Activated naive CD8-positive, alpha-beta T cell (primary cell): ENCODE data around the gene TPP1.

ENCODE experiments used
- H3K27ac Mint-ChIP-seq: one replicate; pipeline ENCODE4 v1.8.0; 2021; ENCODE audit warnings: mixed read lengths
- H3K27me3 Mint-ChIP-seq: one replicate; pipeline ENCODE4 v1.8.0; 2021; ENCODE audit warnings: mixed read lengths
- H3K36me3 Mint-ChIP-seq: one replicate; pipeline ENCODE4 v1.8.0; 2021; ENCODE audit warnings: mixed read lengths
- H3K4me1 Mint-ChIP-seq: one replicate; pipeline ENCODE4 v1.8.0; 2021; ENCODE audit warnings: low read depth, mixed read lengths
- H3K4me3 Mint-ChIP-seq: one replicate; pipeline ENCODE4 v1.8.0; 2021; ENCODE audit warnings: mild to moderate bottlenecking, mixed read lengths
- H3K9me3 Mint-ChIP-seq: one replicate; pipeline ENCODE4 v1.8.0; 2021; ENCODE audit warnings: low read depth, mixed read lengths

Gene TPP1

DNA sequence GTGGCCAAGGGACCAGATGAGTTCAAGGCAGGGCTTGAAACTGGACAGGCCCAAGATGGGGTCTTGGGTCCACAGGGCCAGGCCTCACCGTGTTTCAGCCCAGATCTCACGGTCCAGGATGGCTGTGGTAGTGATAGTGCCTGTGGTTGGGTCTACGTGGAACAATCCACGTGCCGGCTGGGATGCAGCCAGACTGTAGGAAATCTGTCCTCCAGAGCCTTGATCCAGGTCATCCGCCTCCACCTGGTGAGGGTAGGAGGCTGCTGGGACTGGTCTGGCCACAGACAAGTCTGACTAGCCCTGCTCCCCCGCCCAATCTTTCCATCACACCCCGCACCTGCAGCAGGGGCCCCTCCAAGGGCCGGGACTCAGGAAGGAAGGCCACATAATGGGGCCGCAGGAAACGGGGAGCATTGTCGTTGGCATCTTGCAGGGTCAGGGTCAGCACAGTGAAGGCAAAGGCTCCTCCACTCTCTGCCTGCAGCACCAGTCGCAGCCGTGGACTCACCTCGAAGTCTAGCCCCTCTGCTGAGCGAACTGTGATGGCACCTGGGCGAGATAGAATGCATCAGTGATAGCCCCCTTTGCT is 6.7 kb upstream of the TPP1 start:
- H3K4me1 Mint-ChIP-seq: peaks cover 12% of the 10 kb centered on the region
- H3K4me3 Mint-ChIP-seq: no peak overlapping the region
- no peak overlapping the region for H3K27ac Mint-ChIP-seq
- no peaks in the 10 kb centered on the region for H3K9me3 Mint-ChIP-seq
- no peaks in the 10 kb centered on the region for H3K36me3 Mint-ChIP-seq
- H3K27me3 Mint-ChIP-seq: no peaks in the 10 kb centered on the region

DNA sequence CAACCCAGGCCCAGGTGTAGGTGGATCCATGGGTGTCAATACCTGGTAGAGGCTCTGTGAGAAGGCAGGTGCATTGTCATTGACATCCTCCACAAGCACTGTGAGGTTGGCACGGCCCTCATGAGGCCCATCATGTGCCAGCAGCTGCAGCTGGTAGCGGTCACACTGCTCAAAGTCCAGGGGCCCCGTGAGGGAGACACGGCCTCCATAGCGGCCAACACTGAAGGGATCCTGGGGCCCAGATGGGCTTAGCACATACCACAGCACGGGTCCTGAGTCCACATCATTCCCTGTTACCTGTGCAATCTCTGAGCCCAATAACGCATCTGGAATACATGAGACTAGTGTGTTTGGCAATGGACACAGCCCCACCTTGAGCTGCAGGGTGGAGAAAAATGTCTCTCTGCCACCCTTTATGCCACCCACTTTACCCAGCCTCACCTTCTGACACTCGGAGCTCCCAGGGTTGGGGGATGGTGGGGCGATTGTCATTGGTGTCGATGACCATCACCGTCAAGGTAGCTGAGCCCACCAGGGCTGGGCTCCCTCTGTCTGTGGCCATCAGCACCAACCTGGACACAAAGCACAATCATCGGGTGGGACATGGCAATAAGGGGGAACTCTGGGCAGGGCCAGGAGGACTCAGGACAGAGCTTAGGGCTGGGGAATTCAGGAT is 6.1 kb upstream of the TPP1 start:
- H3K36me3 Mint-ChIP-seq: no peaks in the 10 kb centered on the region

DNA sequence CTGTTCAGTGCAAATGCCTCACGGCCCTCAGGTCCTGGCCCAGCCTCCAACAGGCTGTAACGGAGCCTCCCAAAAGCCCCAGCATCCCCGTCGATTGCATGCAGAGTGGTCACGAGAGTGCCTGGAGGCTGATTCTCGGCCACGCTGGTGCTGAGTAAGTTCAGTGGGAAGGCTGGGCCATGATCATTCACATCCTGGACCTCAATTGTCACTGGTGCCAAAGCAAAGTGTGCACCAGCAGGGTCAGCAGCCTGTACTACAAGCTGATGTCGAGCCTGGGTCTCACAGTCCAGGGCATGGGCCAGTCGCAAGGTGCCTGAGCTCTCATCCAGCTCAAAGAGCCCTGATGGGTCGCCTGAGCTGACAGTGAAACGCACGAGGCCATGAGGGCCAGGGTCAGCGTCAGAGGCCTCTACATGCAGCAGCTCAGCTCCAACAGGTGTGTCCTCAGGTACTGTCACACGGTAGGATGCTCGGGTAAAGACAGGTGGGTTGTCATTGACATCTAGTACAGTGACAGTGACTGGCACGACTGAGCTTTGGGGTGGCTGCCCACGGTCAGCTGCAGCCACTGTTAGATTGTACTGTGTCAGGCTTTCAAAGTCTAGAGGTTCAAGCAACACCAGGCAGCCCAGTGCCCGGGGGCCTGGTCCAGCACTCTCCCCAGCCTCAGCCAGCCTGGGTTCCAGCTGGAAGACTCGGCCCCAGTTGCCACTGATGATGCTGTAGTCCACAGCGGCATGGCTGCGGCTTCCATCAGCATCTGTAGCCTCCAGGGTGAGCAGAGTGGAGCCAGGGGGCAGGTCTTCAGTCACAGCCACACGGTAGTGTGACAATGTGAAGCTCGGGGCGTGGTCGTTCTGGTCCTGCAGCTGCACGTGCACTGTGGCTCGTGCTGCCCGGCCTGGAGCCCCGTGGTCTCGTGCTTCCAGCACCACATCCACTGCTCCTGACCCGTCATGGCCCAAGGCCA is 4.5 kb upstream of the TPP1 start:
- Mint-ChIP-seq H3K4me3 (no peak overlapping the region), H3K4me1 (peaks cover 12% of the 10 kb centered on the region), H3K27me3 (no peaks in the 10 kb centered on the region), H3K36me3 (no peaks in the 10 kb centered on the region), H3K9me3 (no peaks in the 10 kb centered on the region), H3K27ac (no peak overlapping the region)

More for the DNA sequence above, 6.1 kb upstream of the TPP1 start:
- H3K27me3 Mint-ChIP-seq: no peaks in the 10 kb centered on the region
- no peak overlapping the region for H3K27ac Mint-ChIP-seq
- H3K4me3 Mint-ChIP-seq: no peak overlapping the region
- H3K9me3 Mint-ChIP-seq: no peaks in the 10 kb centered on the region
- peaks cover 12% of the 10 kb centered on the region for H3K4me1 Mint-ChIP-seq

DNA sequence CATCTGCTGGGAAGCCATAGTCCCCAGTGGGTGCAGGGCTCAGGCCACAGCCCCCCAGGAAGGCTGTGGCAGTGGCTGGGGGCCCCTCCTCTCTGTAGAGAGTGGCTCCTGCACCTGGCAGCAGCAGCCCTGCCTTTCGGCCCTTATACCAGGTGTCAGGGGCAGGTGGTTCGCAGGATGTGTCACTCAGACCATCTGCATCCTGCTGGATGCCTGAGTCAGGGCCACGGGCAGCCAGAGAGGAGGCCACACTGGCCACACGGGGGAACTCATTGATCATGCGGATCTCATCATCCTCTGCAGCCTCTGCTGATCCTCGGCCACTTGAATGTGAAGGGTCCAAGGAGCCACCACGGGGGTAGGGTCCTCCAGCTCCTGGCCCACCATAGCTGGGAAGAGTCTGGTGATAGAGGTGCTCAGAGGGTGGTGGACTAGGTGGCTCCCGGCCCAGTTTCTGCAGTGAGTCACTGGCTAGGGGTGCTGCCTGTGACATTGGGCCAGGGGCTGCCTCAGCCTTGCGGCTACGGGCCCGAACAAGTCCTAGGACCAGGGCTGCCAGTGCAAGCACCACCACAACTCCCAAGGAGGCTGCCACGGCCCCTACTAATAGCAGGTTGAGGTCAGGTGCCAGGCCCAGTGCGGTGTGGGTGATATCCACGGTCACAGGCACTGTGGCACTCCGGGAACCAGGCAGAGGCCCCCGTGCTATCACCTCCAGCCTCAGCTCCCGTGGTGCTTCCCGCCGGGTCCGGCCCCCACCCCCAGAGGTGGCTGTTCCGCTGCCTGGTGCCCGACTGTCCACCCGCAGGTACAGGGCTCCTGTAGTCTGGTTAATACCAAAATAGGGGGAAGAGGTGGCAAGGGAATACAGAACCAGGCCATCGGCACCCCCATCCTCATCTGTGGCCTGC is 3.3 kb upstream of the TPP1 start:
- Mint-ChIP-seq H3K27me3 (no peaks in the 10 kb centered on the region), H3K9me3 (no peaks in the 10 kb centered on the region), H3K27ac (no peak overlapping the region), H3K4me1 (peaks cover 4% of the 10 kb centered on the region), H3K4me3 (no peak overlapping the region), H3K36me3 (no peaks in the 10 kb centered on the region)

DNA sequence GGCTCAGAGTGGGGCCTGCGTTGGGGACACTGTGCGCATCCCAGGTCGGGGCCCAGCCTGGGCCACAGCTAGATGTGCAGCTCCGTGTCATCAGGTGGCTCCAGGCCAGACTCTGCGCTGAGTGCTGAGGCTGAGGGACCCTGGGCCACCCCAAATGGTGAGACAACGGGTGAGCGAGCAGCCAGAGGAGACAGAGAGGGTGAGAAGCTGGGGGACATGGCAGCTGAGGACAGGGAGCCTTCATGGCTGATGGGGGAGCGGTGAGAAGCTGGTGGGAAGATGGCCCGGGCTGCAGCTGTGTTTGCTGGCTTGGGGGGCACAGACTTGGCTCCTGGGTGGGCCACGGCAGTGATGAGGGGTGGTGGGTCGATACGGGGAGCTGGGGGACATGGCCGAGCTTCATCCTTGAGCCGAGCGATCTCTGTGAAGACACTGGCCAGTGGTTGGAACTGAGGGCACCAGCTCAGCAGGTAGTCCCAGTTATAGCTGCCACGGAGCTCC is 2.5 kb upstream of the TPP1 start:
- no peaks in the 10 kb centered on the region for H3K27me3 Mint-ChIP-seq
- no peaks in the 10 kb centered on the region for H3K36me3 Mint-ChIP-seq
- H3K4me3 Mint-ChIP-seq: no peak overlapping the region
- H3K9me3 Mint-ChIP-seq: no peaks in the 10 kb centered on the region
- H3K27ac Mint-ChIP-seq: no peak overlapping the region
- H3K4me1 Mint-ChIP-seq: peaks cover under 1% of the 10 kb centered on the region

DNA sequence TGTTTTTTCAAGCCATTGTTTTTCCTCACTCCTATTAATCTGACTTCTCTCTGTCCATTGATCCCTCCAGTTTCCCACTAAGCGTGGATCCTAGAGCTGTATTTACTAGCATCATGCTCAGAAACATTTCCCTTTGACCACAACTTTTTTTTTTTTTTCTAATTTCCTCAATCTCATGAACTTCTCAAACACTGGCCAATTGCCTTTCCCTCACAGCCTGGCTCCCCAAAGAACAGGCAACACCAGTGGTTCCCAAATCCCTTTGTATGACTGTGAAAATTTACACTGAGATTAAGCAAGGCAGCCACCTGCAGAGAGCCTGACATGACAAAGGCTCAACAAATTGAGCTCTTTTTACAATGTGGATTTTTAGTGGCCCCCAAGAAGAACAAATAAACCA is 1.4 kb upstream of the TPP1 start:
- Mint-ChIP-seq H3K36me3 (no peaks in the 10 kb centered on the region), H3K27me3 (no peaks in the 10 kb centered on the region), H3K9me3 (no peaks in the 10 kb centered on the region), H3K4me3 (no peak overlapping the region), H3K4me1 (peaks cover 8% of the 10 kb centered on the region), H3K27ac (no peak overlapping the region)

DNA sequence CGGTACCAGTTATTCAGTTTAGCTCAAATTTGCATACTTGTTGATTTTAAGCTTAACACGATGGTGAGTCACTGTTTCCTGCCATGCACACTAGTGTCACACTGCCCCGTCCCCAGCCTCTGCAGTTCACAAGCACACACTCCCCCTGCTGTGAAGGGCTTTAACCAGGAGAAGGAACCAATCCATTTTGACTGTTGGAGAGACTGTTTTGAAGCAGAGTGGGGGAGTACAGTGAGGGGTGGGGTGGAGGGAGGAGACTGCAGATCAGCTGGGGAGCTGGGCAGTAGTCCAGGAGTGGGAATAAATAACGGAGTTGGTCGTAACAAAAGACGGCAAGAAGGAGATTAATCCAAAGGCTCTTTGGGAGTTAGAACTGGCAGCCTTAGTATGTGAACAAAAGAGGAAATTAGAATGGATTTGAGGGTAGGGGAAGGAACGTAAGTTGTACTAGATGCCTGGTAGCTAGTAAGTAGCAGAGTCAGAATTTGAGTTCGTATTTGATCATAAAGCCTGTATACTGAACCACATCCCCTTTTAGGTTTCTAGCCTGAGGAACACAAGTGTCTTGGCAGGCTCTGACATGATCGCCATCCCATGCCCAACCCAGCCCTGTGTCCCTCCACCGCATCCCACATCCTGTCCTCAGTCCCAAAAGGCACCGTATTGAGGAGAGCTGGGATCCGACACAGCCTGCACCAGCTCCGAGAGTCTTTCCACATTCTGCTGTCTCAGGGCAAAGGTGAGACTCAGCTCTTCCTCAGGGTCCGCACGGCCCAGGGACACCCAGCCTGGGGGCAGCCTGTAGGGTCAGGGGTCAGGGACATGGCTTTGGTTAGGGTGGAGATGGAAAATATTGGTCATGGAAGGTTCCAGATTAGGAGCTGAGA is 862 bp downstream of the TPP1 start:
- H3K36me3 Mint-ChIP-seq: no peaks in the 10 kb centered on the region
- H3K27me3 Mint-ChIP-seq: no peaks in the 10 kb centered on the region
- H3K27ac Mint-ChIP-seq: no peak overlapping the region
- H3K4me1 Mint-ChIP-seq: peaks cover 9% of the 10 kb centered on the region
- H3K4me3 Mint-ChIP-seq: no peak overlapping the region
- H3K9me3 Mint-ChIP-seq: no peaks in the 10 kb centered on the region

DNA sequence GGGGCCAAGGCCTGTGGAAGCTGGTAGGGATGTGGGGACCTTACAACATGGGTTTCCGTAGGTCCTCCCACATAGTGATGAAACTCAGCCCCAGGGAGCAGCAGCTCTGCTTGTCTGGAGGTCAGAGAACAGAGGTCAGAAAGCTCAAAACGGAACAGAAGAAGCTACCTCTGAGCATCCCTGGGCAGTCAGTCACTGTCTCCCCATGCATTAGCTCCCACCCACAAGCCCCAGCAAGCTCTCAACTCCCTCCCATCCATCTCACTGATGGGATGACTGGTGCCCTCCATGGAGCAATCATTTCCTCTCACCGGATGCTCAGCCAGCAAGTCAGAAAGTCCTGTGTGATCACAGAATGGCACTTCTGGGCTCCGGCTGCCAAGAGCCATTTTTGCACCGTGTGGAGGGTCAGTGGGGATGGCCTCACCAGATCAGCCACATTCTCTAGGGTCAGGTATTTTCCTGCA is 1.9 kb downstream of the TPP1 start:
- Mint-ChIP-seq H3K27me3 (no peaks in the 10 kb centered on the region), H3K9me3 (no peaks in the 10 kb centered on the region), H3K4me3 (no peak overlapping the region), H3K27ac (no peak overlapping the region), H3K4me1 (peaks cover 9% of the 10 kb centered on the region), H3K36me3 (no peaks in the 10 kb centered on the region)

DNA sequence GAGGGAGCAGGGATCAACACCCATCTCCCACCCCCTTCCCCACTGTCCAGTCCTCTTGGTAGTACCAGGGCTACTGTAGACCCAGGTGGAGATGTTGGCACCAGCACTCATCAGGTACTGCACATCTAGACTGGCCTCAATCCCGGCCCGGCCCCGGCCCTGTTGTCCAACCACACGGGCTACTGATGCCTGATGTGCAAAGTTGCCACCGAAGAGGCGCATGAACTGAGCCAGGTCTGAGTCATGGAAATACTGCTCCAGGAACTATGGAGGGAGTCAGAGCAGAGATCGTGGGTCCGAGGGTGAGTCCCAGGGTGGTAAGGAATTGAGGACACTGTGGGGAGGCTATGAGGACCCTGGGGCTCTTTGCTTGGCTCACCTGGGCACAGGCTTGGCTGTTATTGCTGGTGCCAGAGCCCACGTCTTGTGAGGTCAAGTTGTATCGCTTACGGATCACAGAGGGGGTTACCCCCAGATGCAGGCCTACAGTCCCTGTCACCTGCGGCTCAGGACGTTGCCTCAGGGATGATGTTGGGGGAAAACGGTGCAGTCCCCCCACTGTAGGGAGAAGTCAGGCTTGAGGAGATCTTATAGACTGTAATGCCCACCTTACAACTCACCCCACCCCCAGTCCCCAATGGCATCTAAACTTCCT is 2.5 kb downstream of the TPP1 start:
- no peaks in the 10 kb centered on the region for H3K36me3 Mint-ChIP-seq
- H3K4me3 Mint-ChIP-seq: peak overlapping the region; percentile 31
- peak overlapping the region; percentile 16 for H3K27ac Mint-ChIP-seq
- H3K4me1 Mint-ChIP-seq: peaks cover 9% of the 10 kb centered on the region
- no peaks in the 10 kb centered on the region for H3K9me3 Mint-ChIP-seq
- no peaks in the 10 kb centered on the region for H3K27me3 Mint-ChIP-seq

DNA sequence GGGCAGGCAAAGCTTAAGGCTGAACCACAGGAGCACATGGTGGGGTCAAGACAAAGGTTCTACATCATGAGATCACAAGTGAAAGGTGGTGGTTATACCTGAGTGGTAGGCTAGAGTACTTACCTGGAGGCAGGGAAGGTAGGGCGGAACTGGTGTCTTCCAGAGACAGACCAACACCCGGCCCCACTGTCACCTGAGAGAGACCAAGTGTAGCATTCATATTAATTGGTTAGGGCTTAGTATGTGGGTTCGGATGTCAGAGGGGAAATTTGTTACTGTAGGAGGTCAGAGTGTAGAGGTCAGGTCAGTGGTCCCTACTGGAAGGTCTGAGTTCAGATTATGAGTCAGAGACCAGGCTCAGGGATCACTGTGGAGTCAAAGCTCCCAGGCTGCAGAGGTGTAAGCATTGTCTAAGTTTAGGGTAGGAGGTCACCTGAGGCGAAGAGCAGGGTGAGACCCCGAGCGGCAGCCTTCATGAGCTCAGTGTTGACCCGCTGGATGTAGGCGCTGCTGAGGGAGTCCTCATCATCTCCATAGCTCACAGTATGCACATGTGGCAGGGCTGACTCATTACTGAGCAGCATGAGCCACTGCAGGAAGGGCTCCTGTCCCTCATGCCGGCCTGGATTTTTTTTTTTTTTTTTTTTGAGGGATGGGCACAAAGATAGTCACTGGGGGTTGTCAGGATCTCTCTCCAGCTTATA is 3.2 kb downstream of the TPP1 start:
- H3K4me1 Mint-ChIP-seq: peaks cover 14% of the 10 kb centered on the region
- H3K9me3 Mint-ChIP-seq: no peaks in the 10 kb centered on the region
- H3K36me3 Mint-ChIP-seq: no peaks in the 10 kb centered on the region
- peak overlapping the region; percentile 16 for H3K27ac Mint-ChIP-seq
- H3K4me3 Mint-ChIP-seq: no peak overlapping the region
- H3K27me3 Mint-ChIP-seq: no peaks in the 10 kb centered on the region

DNA sequence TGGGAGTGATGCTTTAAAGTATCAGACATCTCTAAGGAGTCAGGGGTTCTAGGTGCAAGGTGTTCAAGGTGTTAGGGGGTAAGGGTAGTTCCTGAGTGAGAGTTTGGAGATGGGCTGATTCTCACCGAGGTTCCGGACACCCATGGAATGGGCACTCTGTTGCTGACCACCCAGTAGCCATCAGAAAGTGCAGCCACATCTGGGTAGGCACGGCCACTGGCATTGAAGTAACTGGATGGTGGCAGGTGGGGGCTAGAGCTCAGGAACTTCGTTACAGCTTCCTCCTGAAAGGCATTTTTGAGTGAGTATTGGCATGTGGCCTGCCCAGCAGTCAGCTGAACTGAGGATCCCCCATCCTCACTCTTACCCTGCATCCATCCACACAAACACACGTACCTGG is 4.2 kb downstream of the TPP1 start:
- Mint-ChIP-seq H3K27me3 (no peaks in the 10 kb centered on the region), H3K4me1 (peaks cover 22% of the 10 kb centered on the region), H3K9me3 (no peaks in the 10 kb centered on the region), H3K36me3 (no peaks in the 10 kb centered on the region), H3K4me3 (no peak overlapping the region), H3K27ac (no peak overlapping the region)

DNA sequence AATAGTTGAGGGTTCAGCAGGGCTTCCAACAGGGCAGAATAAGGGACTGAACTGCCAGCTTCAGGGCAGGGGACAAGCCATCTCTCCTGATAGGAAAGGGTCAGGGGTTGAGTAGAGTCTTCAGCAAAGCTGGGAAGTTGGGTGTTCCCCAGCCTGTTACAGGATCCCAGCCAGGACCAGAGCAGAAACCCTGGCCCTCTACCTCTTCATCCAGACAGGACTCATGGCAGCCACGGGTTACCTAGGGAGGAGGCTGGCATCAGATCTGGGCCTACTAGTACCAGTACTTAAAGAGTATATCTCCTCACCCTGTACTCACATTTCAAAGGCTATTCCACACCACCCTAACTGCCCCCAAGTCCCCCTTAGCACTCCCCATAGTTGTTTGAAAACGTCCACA is 4.8 kb downstream of the TPP1 start:
- H3K27ac Mint-ChIP-seq: no peak overlapping the region

DNA sequence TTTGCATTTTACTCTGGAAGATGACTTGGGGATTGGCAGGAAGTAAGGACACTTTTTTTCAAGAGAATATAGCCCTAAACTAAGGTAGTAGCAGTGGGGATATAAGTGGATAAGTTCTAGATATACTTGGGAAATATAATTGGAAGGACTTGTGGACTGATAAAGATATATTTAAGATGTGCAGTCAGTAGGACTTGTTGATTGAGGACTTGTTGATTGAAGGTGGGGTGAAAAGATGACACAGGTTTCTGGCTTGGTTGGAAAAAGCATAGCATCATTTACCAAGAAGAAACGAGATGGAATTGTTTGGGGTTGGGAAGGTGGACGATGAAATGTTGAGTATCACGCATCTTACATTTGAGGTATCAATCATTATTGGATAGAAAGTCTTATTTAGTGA is 5.7 kb downstream of the TPP1 start:
- Mint-ChIP-seq H3K9me3 (no peaks in the 10 kb centered on the region), H3K27me3 (no peaks in the 10 kb centered on the region), H3K4me1 (peaks cover 35% of the 10 kb centered on the region), H3K27ac (no peak overlapping the region), H3K4me3 (no peak overlapping the region), H3K36me3 (no peaks in the 10 kb centered on the region)

More for the DNA sequence above, 4.8 kb downstream of the TPP1 start:
- Mint-ChIP-seq H3K4me1 (peaks cover 27% of the 10 kb centered on the region), H3K36me3 (no peaks in the 10 kb centered on the region), H3K9me3 (no peaks in the 10 kb centered on the region), H3K27me3 (no peaks in the 10 kb centered on the region), H3K4me3 (no peak overlapping the region)
